PFSK-1 (cell line): ENCODE data around the gene POLE.

Experiments
- FOXP2 ChIP-seq: optimal IDR thresholded peaks from 2 replicates; pipeline ENCODE3; 2011; ENCODE audit warnings: borderline replicate concordance, control low read depth, inconsistent platforms; ENCODE audit not compliant: insufficient read depth; ENCODE audit errors: extremely low read length, extremely low read depth
- POLR2AphosphoS5 ChIP-seq: IDR thresholded peaks from 2 replicates; pipeline ENCODE4 v1.6.1; 2012; ENCODE audit warnings: low read depth, mild to moderate bottlenecking, control low read depth, low read length, moderate library complexity
- SIN3A ChIP-seq: IDR thresholded peaks from 2 replicates; pipeline ENCODE4 v1.6.1; 2012; ENCODE audit warnings: mild to moderate bottlenecking, low read length, moderate library complexity, borderline replicate concordance; ENCODE audit not compliant: insufficient read depth
- TAF1 ChIP-seq: IDR thresholded peaks from 2 replicates; pipeline ENCODE4 v1.6.1; 2012; ENCODE audit warnings: low read length, control low read depth, borderline replicate concordance; ENCODE audit not compliant: insufficient read depth
- TF ChIP-seq, protein P1 (sequence below), 2 experiments: IDR thresholded peaks; 2 replicates each; pipeline versions ENCODE4 v1.6.1 to v1.8.0; 2011 to 2012; ENCODE audit warnings: low read depth in 2 of 2, low read length in 2 of 2, control low read depth in 1 of 2, inconsistent platforms in 1 of 2, mild to moderate bottlenecking in 1 of 2, moderate library complexity in 1 of 2; ENCODE audit not compliant: insufficient read depth in 1 of 2

POLE gene

DNA sequence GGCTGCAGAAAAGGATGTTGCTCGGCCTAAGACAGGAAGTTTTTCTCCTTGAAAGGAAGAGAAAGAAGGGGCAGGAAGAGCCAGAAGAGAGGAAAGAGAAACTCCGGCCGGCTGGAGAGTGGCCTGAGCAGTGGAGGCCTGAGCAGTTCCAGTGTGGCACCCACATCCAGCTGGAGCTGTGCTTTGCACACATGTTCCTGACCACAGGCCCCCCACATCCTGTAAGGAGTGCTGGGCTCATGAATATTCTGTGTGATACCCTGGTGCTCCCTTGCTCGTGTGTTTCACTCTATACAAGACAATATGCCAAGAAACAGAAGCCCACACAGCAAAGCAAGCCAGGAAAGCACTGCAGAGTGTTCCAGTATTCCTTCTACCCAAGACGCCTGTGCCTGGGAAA lies 27.1 kb downstream of the POLE start:
- TF ChIP-seq, protein P1, sequence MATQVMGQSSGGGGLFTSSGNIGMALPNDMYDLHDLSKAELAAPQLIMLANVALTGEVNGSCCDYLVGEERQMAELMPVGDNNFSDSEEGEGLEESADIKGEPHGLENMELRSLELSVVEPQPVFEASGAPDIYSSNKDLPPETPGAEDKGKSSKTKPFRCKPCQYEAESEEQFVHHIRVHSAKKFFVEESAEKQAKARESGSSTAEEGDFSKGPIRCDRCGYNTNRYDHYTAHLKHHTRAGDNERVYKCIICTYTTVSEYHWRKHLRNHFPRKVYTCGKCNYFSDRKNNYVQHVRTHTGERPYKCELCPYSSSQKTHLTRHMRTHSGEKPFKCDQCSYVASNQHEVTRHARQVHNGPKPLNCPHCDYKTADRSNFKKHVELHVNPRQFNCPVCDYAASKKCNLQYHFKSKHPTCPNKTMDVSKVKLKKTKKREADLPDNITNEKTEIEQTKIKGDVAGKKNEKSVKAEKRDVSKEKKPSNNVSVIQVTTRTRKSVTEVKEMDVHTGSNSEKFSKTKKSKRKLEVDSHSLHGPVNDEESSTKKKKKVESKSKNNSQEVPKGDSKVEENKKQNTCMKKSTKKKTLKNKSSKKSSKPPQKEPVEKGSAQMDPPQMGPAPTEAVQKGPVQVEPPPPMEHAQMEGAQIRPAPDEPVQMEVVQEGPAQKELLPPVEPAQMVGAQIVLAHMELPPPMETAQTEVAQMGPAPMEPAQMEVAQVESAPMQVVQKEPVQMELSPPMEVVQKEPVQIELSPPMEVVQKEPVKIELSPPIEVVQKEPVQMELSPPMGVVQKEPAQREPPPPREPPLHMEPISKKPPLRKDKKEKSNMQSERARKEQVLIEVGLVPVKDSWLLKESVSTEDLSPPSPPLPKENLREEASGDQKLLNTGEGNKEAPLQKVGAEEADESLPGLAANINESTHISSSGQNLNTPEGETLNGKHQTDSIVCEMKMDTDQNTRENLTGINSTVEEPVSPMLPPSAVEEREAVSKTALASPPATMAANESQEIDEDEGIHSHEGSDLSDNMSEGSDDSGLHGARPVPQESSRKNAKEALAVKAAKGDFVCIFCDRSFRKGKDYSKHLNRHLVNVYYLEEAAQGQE (IDR thresholded peaks at IDR 0.05; ENCODE audit: insufficient read depth in 1 of 2, low read depth in 2 of 2, low read length in 2 of 2), result no peak
- TF ChIP-seq FOXP2 (no peak), POLR2AphosphoS5 (no peak), TAF1 (no peak), SIN3A (no peak)

DNA sequence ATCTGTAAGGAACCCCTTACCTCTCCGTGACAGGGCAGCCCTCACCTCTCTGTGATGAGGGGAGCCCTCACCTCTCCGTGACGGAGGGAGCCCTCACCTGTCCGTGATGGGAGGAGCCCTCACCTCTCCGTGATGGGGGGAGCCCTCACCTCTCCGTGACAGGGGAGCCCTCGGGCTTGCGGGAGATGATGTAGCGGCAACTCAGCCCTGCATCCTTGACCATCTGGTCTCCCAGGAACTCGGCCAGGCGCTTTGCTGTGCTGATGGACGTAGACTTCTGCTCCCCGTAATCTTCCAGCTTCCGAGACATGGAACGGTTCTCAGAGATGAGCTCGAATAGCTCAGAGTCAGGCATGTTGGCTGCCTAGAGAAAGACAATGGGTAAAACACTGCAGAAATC lies 28.0 kb downstream of the POLE start:
- TF ChIP-seq POLR2AphosphoS5 (no peak), FOXP2 (no peak), SIN3A (no peak), TAF1 (no peak)
- TF ChIP-seq, protein P1 (IDR thresholded peaks at IDR 0.05; ENCODE audit: insufficient read depth in 1 of 2, low read depth in 2 of 2, low read length in 2 of 2), result no peak

DNA sequence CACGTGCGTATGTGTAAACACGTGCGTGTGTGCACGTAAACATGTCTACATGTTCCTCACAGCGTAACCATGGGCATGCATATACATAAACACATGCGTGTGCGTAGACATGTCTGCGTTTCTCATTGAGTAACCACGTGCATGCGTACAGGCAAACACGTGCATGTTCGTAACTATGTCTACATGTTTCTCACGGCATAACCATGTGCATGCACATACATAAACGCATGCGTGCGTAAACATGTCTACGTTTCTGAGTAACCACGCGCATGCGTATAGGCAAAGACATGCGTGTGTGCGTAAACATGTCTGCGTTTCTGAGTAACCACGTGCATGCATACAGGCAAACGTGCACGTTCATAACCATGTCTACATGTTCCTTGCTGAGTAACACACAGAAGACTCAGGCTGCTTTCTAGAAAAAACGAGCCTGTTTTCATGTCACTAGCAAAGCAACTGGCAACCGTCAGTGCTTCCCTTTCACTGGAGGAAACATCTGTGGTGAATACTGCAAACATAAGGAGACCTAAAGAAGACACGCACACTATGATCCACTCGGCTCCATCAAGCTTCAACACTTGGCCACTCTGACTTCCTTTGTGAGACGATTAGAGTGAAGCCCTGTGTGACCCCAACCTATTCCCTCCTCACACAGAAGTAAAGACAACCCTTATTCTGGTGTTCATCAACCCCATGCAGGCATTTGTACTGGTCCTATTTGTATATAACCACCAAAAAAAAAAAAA lies 28.8 kb downstream of the POLE start:
- TF ChIP-seq, protein P1 (IDR thresholded peaks at IDR 0.05; ENCODE audit: insufficient read depth in 1 of 2, low read depth in 2 of 2, low read length in 2 of 2), result no peak
- TF ChIP-seq POLR2AphosphoS5, result peak; percentile 20; the same call in 1 of the 2 replicates

DNA sequence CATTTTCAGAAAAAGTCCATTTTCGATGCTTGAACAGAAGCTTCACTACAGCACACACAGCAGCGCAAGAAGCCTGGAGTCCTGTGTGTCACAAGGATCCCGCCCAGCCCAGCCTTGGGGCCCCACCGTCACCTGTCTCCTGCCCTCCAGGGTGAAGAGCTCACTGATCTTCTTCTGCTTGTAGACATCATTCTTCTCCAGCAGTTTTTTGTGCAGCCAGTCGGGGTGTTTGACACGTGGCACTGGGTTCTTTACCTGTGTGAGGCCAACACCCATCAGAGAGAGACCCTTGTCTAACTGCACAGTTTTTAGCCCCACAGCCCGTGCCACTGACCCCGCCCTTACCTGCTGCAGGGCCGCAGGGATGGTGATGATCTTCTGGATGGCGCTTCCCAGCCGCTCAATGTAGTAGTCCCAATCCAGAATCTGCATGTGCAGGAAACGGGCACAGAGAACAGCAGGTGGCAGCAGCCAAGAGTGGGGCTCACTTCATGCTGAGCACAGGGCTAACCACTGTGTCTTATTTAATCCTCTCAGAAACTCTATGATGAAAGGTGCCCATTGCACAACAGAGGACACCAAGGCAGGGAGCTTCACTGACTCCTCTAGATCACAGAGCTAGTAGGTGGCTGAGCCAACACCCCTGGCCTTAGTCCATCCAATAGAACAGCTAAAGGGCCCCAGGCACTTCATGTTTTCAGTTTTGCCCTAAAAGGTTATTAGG lies 30.0 kb downstream of the POLE start:
- TF ChIP-seq, protein P1 (IDR thresholded peaks at IDR 0.05; ENCODE audit: insufficient read depth in 1 of 2, low read depth in 2 of 2, low read length in 2 of 2), result no peak
- TF ChIP-seq POLR2AphosphoS5 (no peak), SIN3A (no peak), FOXP2 (no peak), TAF1 (no peak)
